ENCODE data around the gene THUMPD2. TPM values are rescaled to one million over a fixed set of nuclear protein-coding genes. Genes with fewer than 3 reads are reported as not detected.
A peak's percentile ranks its signal among the peaks of the same experiment; 100 is the strongest.

The THUMPD2 gene
- polyA plus RNA-seq, 1 experiment = 4.1 TPM

DNA sequence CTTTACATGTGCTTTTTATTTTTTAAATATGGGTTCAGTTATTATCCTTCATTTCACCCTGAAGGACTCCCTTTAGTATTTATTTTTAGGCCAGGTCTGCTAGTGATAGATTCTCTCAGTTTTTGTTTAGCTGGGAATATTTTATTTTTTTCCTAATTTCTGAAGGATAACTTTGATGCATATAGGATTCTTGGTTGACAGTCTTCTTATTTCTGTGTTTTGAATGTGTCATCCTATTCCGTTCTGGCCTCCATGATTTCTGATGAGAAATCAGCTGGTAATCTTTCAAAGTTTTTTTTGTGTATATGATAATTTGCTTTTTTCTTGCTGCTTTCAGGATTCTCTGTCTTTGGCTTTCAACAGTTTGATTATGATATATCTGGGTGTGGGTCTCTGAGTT lies 77.9 kb downstream of the THUMPD2 start:
- ChIA-PET POLR2A (no interaction called here), CTCF (no interaction called here)
- TF ChIP-seq, protein P1, sequence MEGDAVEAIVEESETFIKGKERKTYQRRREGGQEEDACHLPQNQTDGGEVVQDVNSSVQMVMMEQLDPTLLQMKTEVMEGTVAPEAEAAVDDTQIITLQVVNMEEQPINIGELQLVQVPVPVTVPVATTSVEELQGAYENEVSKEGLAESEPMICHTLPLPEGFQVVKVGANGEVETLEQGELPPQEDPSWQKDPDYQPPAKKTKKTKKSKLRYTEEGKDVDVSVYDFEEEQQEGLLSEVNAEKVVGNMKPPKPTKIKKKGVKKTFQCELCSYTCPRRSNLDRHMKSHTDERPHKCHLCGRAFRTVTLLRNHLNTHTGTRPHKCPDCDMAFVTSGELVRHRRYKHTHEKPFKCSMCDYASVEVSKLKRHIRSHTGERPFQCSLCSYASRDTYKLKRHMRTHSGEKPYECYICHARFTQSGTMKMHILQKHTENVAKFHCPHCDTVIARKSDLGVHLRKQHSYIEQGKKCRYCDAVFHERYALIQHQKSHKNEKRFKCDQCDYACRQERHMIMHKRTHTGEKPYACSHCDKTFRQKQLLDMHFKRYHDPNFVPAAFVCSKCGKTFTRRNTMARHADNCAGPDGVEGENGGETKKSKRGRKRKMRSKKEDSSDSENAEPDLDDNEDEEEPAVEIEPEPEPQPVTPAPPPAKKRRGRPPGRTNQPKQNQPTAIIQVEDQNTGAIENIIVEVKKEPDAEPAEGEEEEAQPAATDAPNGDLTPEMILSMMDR (IDR thresholded peaks at IDR 0.05; ENCODE audit: insufficient read depth, low read depth, low read length) = no peak
- H3K36me3 ChIP-seq (ENCODE audit: control insufficient read depth, insufficient read depth, low read length) = no peaks in the 10 kb centered on the region
- H3K4me3 ChIP-seq (ENCODE audit: low read depth, low read length) = no peak overlapping the region
- no peaks in the 10 kb centered on the region for H3K27me3 ChIP-seq (ENCODE audit: control insufficient read depth, insufficient read depth, low read length)
- DNase-seq (ENCODE audit: low read depth) = no peak

DNA sequence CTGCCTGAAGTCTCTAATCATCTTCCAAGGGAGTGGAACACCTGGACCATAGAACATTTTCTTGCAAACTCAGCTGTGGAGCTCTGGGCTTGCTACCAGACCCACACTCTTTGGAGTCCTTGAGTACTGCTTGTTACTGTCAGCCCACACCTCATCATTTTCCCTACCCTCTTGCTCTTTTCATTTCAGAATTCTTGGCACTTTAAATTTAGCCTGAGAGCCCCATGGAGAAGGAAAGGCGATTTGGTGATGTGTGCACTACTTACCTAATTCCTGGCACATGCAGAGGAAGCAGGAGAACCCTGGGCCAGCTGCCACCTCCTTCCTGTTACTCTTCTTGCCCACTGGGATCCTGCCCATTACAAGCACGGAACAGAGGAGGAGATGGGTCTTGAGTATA lies 81.6 kb downstream of the THUMPD2 start:
- TF ChIP-seq, protein P1 (IDR thresholded peaks at IDR 0.05; ENCODE audit: insufficient read depth, low read depth, low read length) = no peak
- ChIA-PET CTCF (interaction anchor here (0.5 to 3.8 kb wide), 16 partner anchors 8 to 422 kb away, joined by 3 to 53 read pairs (median 4); no protein-coding TSS in a partner anchor), POLR2A (no interaction called here)
- Histone ChIP-seq H3K36me3 (ENCODE audit: control insufficient read depth, insufficient read depth, low read length) (no peaks in the 10 kb centered on the region), H3K4me3 (ENCODE audit: low read depth, low read length) (no peak overlapping the region), H3K27me3 (ENCODE audit: control insufficient read depth, insufficient read depth, low read length) (no peaks in the 10 kb centered on the region)
- no peak for DNase-seq (ENCODE audit: low read depth)

DNA sequence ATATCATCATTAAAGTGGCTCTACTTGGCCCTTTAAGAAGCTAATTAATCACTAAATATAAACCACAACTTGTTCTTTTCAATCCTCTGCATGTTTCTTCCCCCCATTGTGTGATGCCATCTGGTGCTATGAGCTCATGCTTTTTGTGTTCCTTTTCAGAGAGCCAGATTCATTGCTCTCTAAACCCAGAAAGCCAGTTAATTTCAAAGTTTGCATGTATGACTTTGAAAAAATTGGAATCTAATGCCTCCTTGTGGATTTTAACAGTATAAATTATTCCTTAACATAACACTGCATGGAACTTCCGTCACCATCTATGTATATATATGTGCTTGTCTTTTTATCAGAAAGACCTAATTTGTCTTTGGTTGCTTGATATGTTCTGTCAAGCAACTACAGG lies 82.2 kb downstream of the THUMPD2 start:
- Histone ChIP-seq H3K4me3 (ENCODE audit: low read depth, low read length) (no peak overlapping the region), H3K27me3 (ENCODE audit: control insufficient read depth, insufficient read depth, low read length) (no peaks in the 10 kb centered on the region), H3K36me3 (ENCODE audit: control insufficient read depth, insufficient read depth, low read length) (no peaks in the 10 kb centered on the region)
- TF ChIP-seq, protein P1 (IDR thresholded peaks at IDR 0.05; ENCODE audit: insufficient read depth, low read depth, low read length) = peak; percentile 8; the same call in 1 of the 2 replicates
- ChIA-PET CTCF (interaction anchor here (0.7 to 3.8 kb wide), 20 partner anchors 9 to 364 kb away, joined by 3 to 53 read pairs (median 5); no protein-coding TSS in a partner anchor), POLR2A (no interaction called here)
- DNase-seq (ENCODE audit: low read depth) = peak; percentile 20

DNA sequence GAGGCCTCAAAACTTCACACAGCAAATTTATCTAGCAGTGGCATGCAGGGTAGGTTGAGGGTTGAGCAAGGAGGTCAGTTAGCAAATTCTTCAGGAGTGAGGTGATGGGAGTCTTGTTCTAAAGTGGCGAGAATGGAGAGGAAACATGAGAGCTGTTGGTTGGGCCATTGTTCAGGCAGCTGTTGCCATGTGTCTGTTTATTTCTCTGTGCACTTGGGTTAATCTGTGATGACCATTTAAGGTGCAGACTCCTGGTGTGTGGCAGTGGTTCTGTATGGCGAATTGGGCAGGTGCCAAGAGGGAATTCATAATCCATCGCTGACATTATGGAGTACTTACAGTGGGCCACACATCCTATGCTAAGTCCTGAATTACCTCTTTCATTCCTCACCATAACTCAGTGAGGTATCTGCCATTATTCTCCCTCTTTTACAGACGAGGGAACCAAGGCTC lies 82.9 kb downstream of the THUMPD2 start:
- ChIA-PET POLR2A (interaction anchor here (0.6 kb wide), 1 partner anchor 154 kb away, joined by 5 read pairs; no protein-coding TSS in a partner anchor), CTCF (interaction anchor here (0.7 to 3.8 kb wide), 20 partner anchors 9 to 320 kb away, joined by 3 to 53 read pairs (median 5); no protein-coding TSS in a partner anchor)
- no peak overlapping the region for H3K4me3 ChIP-seq (ENCODE audit: low read depth, low read length)
- H3K27me3 ChIP-seq (ENCODE audit: control insufficient read depth, insufficient read depth, low read length) = no peaks in the 10 kb centered on the region
- peak; percentile 53 for DNase-seq (ENCODE audit: low read depth)
- H3K36me3 ChIP-seq (ENCODE audit: control insufficient read depth, insufficient read depth, low read length) = no peaks in the 10 kb centered on the region
- TF ChIP-seq, protein P1 (IDR thresholded peaks at IDR 0.05; ENCODE audit: insufficient read depth, low read depth, low read length) = no peak

DNA sequence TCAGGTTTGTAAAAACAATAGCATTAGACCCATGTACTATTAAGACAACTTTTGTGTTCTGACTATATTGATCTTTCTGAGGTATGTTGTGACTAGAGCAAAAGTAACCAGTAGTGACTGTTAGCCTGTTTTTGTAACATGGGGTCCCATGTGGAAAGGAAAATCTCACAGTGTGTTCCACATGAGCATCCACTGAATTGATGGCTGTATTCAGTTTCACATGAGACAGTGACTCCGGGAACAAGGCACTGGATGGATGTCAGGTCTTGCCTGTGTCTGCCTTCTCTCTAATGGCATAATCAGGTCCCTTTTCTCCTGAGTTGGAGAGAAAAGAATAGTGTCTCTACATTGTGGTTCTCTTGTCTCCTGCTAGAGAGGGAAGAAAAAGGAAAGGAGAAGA lies 85.8 kb downstream of the THUMPD2 start:
- H3K4me3 ChIP-seq (ENCODE audit: low read depth, low read length) = no peak overlapping the region
- CTCF ChIA-PET = interaction anchor here (0.6 kb wide), 1 partner anchor 403 kb away, joined by 4 read pairs; no protein-coding TSS in a partner anchor
- TF ChIP-seq, protein P1 (IDR thresholded peaks at IDR 0.05; ENCODE audit: insufficient read depth, low read depth, low read length) = no peak
- POLR2A ChIA-PET = no interaction called here
- H3K36me3 ChIP-seq (ENCODE audit: control insufficient read depth, insufficient read depth, low read length) = no peaks in the 10 kb centered on the region
- DNase-seq (ENCODE audit: low read depth) = no peak
- H3K27me3 ChIP-seq (ENCODE audit: control insufficient read depth, insufficient read depth, low read length) = no peaks in the 10 kb centered on the region

Measured in BJ (cell line).